GM19238 (cell line): ENCODE data around the gene MSANTD2.
A peak's percentile ranks its signal among the peaks of the same experiment; 100 is the strongest.

Source experiments
- DNase-seq: peaks from one replicate; pipeline ENCODE4 v3.0.0; 2011; ENCODE audit warnings: low spot score; ENCODE audit not compliant: insufficient read length

MSANTD2 gene

DNA sequence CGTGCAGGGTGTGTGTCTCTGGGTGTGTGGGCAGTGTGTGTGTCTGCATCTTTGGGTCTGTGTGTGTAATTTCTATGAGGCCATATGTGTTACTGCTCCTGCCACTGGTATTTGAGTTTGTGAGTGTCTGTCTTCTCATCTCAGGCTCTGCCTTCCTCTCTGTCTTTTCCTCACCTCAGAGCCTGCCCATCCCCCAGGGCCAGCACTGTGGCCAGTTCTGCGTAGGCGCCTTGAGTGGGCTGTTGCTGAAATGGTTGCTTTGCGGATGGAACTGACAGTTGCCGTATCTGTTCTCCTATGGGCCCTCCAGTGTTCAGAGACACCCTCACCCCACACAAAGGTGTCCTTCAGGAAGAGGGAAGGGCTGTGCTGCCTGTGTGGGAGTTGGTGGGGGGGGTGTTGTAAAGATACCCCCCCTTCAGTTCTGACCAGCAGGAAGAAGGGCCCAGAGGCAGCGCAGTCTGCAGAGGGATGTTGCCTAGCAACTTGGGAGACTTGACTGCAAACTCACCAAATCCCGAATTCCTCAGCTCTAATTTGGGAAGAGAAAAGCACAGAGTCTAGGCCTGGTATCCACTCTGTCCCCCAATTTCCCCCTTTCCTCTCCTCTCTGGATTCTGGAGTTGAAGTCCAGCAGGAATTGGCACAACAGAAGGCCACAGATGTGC, 62.4 kb downstream of the MSANTD2 start:
- DNase-seq, result no peak

DNA sequence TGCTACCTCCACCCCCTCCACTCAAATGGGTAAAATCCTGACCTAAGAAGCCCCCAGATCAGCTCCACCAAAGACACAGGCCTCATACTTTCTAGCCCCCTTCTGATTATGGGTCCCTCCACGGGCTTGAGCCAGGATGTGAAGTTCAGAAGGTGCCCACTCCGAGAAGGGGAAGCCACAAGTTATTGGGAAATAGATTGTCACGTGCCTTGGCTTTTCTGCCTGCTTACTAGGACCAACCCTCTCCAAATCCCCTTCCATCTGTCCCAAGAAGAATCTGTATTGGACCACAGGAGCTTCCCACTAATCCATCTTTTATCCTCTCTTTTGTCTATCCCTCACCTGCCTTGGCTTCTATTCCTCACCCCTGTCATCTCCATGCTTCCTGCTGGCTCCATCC, 63.5 kb downstream of the MSANTD2 start:
- no peak for DNase-seq

DNA sequence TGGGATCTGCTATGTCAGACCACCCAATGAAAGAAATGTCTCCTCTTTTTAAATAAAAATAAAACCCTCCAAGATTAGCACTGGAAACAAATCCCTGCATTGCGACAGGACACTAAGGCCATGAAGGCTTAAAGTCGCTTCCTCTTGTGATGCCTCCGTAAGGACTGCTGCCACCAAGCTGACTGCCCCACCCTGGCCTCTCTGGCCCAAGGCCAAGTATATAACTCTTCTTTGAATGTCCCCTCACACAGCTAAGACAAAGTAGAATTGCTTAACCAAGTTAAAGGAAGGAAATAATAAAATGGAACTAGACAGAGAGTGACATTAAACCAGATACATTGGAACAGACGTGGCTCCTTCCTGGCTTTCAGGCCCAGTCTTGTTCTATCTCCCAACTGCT, 68.0 kb downstream of the MSANTD2 start:
- DNase-seq, result no peak

DNA sequence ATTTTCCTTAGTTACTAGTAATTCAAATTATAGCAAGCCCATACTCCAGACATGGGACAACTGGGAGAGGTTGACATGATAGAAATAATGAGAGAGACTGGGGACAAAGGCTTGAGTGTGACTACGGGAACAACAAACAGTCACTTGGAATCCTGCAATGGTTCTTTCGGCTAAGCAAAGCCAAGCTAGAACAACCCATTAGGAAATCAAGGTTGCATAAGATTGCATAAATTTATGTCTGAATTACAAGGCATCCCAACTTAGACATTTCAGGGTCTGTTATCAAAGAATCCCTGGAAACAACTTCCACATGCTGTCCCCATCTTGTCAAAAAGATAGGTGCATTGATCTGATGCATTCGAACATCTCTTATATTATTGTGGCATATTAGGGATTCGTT, 70.6 kb downstream of the MSANTD2 start:
- no peak for DNase-seq

DNA sequence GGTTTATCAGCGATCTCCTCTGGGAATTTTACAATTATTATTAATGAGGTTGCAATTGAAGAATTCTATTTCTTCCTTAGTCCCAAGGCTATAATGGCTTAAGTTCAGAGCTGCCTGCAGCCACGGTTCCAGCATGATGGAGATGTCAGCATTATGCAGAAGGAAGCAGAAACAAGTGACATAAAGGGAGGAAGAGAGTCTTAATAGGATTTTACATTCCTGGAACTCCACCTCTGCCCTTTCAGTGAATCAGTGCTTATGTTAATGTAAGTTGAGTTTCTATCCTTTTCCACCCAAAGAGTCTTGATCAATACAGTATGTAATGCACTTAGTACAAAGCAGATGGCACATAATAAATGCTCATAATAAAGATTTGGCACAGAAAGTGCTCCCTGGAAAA, 72.1 kb downstream of the MSANTD2 start:
- DNase-seq, result no peak

DNA sequence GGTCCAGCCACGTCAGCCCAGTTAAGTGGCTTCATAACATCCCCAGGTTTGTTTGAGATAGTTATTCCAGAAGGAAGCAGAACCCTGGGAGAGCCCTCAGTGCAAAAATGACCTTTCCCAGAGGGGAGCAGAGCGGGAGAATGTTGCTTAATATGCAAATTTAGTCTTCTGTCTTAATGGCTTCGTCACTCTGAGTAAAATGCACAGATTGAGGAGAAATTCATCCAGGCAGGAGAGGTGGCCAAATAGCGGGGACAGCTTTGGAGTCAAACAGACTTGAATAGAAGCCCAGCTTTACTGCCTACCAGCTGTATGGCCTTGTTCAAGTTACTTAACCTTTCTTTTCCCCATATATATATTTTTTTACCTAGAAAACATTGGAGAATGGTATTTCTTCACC, 72.7 kb downstream of the MSANTD2 start:
- DNase-seq, result no peak

DNA sequence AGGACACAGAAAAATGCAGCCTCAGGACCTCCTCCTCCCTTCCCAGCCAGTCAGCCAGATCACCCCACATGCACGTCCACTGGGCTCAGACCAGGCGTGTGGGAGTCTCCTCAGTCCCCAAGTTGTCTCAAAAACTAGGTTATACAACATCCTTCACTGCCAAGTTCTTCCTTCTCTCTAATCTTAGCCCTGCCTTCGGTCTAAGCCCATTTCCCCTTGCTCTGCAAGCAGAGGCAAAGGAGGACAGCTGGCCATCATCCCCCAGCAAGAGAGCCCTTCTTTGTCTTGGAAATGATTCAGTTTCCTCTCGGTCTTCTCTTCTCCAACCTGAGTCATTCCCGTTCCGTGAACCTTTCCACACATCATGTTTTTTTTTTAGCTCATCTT, 74.5 kb downstream of the MSANTD2 start:
- DNase-seq, result no peak

DNA sequence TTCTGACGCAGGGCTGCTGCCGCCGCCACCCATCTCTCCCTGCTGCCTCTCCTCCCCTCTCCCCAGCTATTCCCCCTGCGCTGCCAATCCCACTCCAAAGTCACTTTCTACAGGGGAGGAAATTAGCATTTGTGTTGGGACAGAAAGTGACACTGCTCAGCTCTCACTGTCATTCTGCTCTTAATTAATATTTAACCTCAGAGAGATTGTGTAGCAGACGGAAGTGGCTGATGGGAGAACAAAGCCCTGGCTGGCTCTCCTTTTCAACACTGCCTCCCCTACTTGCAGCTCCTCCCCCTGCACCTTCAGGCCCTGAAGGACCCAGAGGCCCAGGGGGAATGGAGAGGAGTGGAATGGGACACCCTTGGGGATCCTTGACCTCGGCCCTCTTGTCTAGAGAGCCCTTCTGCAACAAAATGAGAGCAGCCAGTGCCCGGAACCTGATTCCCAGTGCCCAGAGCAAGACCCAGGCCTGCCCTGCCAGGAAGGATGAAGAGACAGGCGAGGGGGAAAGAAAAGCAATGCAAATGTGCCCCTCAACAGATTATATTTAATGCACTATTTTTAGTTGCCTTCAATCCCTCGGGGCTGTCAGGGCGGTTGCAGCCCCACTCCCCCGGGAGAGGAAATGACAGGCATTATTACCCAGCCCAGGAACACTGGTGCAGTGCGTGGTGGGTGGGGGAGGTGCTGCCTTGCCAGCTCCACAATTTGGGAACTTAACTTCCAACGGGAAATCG, 75.1 kb downstream of the MSANTD2 start:
- DNase-seq, result peak; percentile 70

DNA sequence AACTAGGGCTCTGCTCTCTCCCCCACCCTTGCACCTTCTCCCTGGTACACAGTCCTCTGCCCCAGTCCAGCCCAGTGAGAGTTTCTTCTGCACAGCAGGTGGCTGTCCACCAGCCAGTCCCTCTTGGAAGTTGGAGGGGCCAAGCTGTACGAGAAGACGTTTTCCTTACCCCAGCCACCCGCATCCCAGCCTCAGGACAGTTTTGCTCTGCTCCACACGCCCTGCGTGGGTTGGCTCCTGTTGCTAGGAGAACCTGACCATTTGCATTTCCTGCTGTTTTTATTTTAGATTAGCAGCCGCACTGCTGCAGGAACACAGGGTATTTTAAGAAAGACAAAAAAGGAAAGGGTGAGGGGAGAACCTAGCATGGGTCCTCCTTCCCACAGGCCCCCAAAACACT, 78.0 kb downstream of the MSANTD2 start:
- DNase-seq, result no peak

DNA sequence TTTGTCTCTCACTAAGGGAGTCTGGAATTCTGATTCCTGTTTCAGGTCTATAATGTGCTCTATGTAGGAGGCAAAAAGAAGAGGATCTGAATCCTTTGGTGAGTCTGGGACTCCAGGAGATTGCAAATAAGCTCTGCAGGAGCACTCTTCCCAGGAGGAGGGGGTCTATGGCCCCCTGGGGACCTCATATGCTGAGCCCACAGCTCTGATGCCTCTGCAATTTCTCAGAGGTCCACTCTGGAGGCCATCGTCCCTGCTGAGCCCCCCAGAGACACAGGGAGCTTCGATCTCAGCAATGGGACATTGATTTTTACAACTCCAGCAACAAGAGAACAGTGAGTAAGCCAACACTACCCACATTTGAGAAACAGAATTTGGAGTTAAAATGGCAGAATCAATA, 80.7 kb downstream of the MSANTD2 start:
- DNase-seq, result no peak

DNA sequence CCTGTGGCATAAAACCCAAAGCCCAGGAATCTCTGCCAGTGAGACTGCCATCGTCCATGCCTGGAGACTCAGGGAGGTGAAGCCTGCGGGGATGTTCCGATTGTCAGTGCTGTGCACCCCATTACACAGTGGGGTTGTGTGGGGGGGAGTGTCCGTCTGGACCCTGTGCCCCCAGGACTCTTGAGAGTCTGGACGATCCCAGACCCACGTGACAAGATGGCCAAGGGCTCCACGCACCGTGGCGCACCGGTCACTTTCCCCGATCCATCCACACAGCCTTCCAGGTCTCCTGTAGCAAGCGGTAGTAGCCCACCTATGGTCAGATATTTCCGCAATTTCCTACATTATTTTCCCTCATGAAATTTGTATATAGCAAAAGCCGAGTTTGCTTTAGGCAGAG, 81.4 kb downstream of the MSANTD2 start:
- no peak for DNase-seq

DNA sequence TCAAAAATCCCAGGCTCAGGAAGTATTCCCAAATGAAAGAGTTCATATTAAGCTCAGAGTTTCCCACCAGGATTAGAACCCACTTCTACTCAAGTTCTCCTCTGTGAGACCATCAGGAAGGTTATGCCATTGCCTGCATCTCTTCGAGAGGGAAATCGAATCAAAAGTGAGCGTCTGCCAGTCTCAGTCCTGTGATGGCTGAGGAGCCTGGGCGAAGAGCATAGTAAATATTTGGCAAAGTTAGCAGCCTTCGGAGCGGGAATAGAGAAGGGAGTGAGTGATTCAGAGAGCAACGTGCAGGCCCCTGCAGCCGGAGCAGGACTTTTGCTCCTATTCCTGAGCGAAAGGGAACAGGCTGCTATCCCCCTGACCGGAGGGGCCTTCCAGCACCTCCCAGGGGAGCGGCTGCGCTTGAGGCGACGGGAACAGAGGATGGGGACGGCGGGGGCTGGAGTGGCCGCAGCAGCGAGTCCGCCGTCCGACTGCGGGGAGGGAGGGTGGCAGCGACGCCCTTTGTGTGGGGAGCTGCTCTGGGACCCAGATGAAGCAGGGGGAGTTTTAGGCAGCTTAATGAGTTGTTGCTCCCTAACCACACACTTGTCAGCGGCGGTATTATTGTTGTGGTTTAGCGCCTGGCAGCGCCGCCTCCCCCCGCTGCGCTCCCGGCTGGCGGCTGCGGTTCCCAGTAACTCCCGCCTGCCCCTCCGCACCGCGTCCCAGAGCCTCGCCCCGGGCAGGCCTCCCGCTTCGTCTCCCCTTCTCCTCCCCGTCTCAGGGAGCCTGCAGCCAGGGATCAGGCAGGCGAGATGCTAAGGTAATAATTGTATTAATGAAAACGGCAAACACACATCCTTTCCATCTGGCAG, 82.2 kb downstream of the MSANTD2 start:
- DNase-seq, result no peak

DNA sequence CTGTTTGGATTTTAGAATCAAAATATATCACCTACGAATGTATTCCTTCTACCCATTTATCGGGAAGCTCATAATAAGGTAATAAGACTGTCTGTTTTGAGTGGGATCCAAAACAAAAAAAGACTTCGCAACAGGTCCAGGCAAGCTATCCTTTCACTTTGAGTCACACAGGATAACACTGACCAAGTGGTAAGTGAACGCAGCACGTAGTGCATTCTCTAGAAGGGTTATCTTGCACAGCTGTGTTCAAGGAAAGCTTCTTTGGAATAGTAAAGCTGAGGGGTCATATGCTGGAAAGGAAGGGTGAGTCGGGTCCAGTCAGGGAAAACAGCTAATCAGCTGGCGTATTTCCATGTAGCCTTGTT, 82.8 kb downstream of the MSANTD2 start:
- DNase-seq, result no peak

DNA sequence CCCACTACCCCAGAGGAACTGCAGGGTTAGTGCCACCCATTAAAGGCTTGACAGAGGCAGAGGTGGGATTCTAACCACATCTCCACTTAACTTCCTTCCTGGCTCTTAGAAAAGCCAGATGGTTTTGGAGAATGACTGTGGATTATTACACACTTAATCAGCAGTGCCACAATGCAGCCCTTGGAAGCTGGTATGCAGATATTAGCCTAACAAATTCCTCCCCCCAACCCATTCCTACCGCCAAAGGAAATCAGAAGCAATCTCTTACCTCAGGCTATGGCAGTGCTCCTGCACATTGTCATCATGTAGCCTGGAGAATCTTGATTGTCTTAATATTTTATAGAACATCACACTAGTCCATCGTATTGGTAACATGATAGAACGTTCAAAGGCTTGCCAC, 83.6 kb downstream of the MSANTD2 start:
- DNase-seq, result no peak
